ENCODE measurements around the gene CD200R1L. TPM values are rescaled to one million over a fixed set of nuclear protein-coding genes. Genes with fewer than 3 reads are reported as not detected.

Gene CD200R1L
- total RNA-seq, 1 experiment from 2014 or later, result not detected

DNA sequence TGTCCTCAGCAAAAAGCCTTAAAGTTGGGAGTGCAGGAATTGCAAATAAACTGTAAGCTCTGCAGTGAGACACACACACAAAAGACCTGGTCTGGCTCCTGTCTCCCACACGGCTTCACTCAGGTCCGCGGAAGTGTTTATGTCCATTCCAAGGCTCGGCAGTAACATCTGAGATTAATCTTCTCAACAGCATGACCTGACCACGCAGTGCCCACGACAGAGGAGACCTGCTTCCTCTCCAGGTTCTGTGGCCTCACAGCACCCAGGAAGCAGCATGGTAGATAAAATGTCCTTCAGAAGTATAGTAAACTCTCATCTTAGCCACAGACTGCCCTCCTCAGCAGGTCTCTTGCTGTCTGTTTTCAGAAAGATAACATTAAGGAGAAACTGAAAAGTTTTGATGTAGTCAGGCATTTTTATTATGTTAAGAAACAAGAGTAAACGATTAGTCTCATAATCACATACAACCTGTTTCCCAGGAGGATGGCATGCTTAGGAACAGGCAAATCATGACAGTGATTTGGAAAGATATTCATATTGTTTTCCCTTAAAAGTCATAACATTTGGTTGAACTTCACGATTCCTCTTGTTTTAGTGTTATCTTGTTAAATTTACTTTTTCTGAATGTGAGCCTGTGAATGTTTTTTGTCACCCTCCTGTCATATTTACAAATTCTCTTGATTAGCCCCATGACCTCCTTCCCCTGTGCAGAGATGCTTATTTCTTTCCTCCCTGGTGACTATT lies 34.6 kb downstream of the CD200R1L start:
- no peak for DNase-seq
- Histone ChIP-seq H3K4me3 (ENCODE audit: insufficient read depth, low read depth, low read length) (no peak overlapping the region), H3K36me3 (replicated peaks; ENCODE audit: control insufficient read depth, insufficient read depth, low read length) (no peaks in the 10 kb centered on the region), H3K27me3 (ENCODE audit: control insufficient read depth, insufficient read depth, low read length) (no peaks in the 10 kb centered on the region)

DNA sequence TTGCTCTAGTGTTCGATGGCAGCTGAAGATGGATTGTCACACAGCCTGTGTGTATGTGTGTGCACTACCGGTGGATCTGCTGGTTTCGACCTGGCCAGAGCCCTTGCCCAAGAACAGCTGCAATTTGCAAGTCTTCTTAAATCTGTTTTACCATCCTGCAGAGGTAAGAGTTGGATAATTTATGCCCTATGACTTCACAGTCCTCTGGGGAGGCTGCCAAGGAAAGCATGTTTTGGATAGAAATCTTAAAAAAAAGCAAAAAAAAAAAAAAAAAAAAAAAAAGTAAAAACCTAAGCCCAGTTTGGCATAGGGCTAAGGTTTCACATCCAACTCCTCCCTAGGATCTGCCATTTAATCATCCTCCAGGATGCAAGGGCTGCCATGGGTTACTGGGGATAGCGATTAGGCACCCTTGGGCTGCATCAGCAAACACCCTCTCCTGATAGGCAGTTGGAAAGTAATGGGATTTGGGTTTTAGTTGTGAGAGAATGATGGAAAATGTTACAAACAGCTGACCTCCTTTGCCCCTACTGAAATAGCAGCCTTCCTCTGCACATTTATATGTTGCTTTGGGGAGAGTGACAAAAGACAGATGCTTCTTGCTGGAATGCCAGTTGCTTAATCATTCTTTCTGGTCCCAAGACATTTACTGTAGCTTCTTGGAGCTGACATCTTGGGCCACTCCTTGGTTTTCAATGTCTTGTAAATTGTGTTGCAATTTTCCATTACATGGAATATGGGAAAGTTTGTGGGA lies 35.4 kb downstream of the CD200R1L start:
- Histone ChIP-seq H3K27me3 (ENCODE audit: control insufficient read depth, insufficient read depth, low read length) (no peaks in the 10 kb centered on the region), H3K36me3 (replicated peaks; ENCODE audit: control insufficient read depth, insufficient read depth, low read length) (no peaks in the 10 kb centered on the region), H3K4me3 (ENCODE audit: insufficient read depth, low read depth, low read length) (no peak overlapping the region)
- DNase-seq, result no peak

DNA sequence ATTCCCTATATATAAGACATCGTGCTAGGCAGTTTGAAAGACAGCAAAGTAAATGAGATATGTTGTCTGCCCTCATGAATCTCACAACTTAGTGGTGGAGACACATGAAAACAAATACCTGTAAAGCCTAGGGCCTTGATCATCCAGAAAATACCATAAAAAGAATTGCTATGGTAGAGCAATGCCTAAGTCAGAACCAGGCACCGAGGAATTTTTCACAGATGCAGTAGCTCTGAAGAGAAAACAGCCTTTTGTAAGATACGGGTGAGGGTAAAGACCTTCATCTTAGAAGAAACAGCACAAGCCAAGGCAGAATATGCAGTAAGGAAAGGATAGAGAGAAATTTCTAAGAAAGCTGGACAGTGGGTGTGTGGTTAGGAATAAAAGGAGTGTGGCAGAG lies 36.1 kb downstream of the CD200R1L start:
- Histone ChIP-seq H3K27me3 (ENCODE audit: control insufficient read depth, insufficient read depth, low read length) (no peaks in the 10 kb centered on the region), H3K36me3 (replicated peaks; ENCODE audit: control insufficient read depth, insufficient read depth, low read length) (no peaks in the 10 kb centered on the region), H3K4me3 (ENCODE audit: insufficient read depth, low read depth, low read length) (no peak overlapping the region)
- DNase-seq, result no peak

DNA sequence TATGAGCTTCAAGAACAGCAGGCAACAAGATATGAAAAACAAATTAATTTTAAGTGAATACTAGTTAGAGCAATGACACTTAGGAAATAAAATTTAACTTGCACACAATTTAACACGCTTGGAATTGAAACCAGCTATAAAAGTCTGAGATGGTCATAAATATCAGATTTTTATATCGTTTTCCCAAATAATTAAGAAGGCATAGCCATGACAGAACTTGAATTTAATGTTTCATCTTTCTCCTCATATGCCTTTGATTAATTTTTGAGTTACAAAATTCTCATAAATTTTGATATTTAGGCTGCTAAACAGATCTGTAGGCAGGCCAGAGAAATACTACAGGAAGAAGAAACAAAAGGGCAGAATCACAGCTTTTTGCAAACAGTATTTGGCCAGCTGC lies 38.5 kb downstream of the CD200R1L start:
- Histone ChIP-seq H3K36me3 (replicated peaks; ENCODE audit: control insufficient read depth, insufficient read depth, low read length) (no peaks in the 10 kb centered on the region), H3K4me3 (ENCODE audit: insufficient read depth, low read depth, low read length) (no peak overlapping the region), H3K27me3 (ENCODE audit: control insufficient read depth, insufficient read depth, low read length) (no peaks in the 10 kb centered on the region)
- no peak for DNase-seq

DNA sequence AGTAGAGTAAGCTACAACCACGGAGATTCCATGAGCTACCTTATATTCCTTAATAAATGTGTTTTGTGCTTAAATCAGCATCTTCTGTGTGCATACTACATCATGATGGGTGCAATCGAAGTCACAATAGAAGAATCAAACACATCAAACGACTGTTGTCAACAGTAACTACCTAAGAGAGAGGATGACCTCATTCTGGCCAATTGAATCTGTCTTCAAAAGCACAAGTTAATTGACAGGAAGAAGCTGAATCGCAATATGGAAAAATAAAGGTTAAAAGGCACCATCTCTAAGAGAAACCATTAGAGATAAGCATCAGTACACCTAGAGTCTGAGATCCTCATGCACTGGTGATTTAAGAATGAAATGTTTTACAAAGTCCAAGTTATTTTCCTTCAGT lies 39.0 kb downstream of the CD200R1L start:
- DNase-seq, result no peak
- no peak overlapping the region for H3K4me3 ChIP-seq (ENCODE audit: insufficient read depth, low read depth, low read length)
- no peaks in the 10 kb centered on the region for H3K27me3 ChIP-seq (ENCODE audit: control insufficient read depth, insufficient read depth, low read length)
- H3K36me3 ChIP-seq (replicated peaks; ENCODE audit: control insufficient read depth, insufficient read depth, low read length), result no peaks in the 10 kb centered on the region

DNA sequence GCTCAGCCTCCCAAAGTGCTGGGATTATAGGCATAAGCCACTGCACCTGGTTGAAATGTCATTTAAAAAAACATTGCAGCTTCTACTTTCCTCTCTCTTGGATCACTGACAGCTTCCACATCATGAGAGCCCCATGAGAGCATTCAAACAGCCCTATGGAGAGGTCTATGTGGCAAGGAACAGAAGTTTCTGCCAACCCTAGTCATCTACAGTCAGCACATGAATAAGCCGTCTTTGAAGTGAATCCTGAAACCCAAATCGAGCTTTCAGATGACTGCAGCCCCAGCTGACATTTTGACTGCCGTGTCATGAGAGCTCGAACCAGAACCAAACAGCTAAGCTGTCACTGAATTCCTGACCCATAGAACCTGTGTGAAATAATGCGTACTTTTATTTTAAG lies 39.8 kb downstream of the CD200R1L start:
- Histone ChIP-seq H3K36me3 (replicated peaks; ENCODE audit: control insufficient read depth, insufficient read depth, low read length) (no peaks in the 10 kb centered on the region), H3K4me3 (ENCODE audit: insufficient read depth, low read depth, low read length) (no peak overlapping the region), H3K27me3 (ENCODE audit: control insufficient read depth, insufficient read depth, low read length) (no peaks in the 10 kb centered on the region)
- no peak for DNase-seq

DNA sequence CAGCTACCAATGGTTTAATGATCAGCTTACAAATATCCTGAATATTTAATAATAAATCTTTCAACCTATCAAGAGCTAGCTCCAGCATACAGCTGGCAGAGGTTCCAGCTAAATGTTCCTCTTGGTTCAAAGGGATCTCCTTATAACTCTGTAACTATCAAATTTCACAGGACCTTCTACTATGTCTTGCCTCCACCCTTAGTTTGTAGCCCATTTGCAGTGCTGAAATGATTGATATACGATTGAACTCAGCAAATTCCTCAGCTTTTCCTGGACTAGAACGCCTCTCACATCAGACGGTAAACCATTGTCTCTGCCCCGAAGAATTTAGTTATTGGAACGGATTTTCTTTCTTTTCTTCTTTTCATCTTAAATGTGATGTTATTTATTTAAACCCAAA lies 41.5 kb downstream of the CD200R1L start:
- DNase-seq, result no peak
- H3K27me3 ChIP-seq (ENCODE audit: control insufficient read depth, insufficient read depth, low read length), result no peaks in the 10 kb centered on the region
- no peak overlapping the region for H3K4me3 ChIP-seq (ENCODE audit: insufficient read depth, low read depth, low read length)
- no peaks in the 10 kb centered on the region for H3K36me3 ChIP-seq (replicated peaks; ENCODE audit: control insufficient read depth, insufficient read depth, low read length)

DNA sequence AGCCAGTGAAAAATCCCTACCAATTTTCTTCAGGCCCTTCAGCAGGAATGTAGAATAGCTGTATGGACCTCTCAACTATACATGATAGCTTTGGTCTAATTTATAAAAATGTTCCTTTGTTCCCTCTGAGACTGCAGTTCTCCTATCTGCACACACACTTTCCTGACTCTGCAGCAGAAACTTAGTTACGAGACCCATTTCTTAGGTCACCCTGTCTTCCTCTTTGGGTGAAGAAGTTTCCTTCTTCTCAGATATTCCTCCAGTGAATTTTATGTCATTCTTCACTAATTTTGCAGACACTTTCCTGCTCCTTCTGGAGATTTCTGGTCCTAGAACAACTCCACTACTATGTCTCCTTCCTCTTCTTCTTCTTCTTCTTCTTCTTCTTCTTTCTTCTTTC lies 42.6 kb downstream of the CD200R1L start:
- H3K4me3 ChIP-seq (ENCODE audit: insufficient read depth, low read depth, low read length), result no peak overlapping the region
- no peaks in the 10 kb centered on the region for H3K36me3 ChIP-seq (replicated peaks; ENCODE audit: control insufficient read depth, insufficient read depth, low read length)
- H3K27me3 ChIP-seq (ENCODE audit: control insufficient read depth, insufficient read depth, low read length), result no peaks in the 10 kb centered on the region
- DNase-seq, result no peak

DNA sequence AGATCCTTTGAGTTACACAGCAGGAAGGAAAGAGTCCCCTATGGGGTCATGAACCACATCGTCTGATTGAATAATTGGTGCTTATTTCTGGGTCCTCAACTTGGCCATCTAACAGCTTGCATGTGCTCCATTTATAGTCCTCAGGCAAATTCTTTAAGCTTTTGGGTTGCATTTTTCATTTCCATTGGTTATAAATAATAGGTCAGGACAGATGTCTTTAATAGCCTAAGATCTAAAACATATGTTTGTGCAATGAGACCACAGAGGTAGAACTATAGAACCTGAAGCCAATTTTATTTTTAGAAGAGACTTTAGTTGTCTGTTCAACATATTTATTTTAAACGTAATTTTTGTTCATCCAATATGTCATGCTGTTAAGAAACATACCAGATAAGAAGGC lies 43.2 kb downstream of the CD200R1L start:
- Histone ChIP-seq H3K27me3 (ENCODE audit: control insufficient read depth, insufficient read depth, low read length) (no peaks in the 10 kb centered on the region), H3K36me3 (replicated peaks; ENCODE audit: control insufficient read depth, insufficient read depth, low read length) (no peaks in the 10 kb centered on the region), H3K4me3 (ENCODE audit: insufficient read depth, low read depth, low read length) (no peak overlapping the region)
- no peak for DNase-seq

DNA sequence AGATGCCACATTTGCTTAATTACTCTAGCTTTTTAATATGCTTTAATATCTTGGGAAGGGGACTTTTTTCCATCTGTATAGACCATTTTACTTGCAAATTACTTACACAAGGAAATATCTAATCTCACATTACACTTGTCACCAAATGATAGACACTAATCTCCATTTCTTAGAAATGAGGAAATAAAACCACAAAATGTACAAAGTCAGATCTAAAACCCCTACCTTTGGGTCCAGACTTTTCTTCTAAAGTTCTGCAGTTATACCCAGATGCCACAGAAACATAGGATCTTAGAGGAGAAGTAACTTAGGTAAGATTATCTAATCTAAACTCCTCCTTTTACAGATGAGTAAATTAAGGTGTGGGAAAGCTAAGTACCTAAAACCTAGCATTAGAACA lies 44.3 kb downstream of the CD200R1L start:
- no peaks in the 10 kb centered on the region for H3K36me3 ChIP-seq (replicated peaks; ENCODE audit: control insufficient read depth, insufficient read depth, low read length)
- no peaks in the 10 kb centered on the region for H3K27me3 ChIP-seq (ENCODE audit: control insufficient read depth, insufficient read depth, low read length)
- no peak for DNase-seq
- H3K4me3 ChIP-seq (ENCODE audit: insufficient read depth, low read depth, low read length), result no peak overlapping the region

DNA sequence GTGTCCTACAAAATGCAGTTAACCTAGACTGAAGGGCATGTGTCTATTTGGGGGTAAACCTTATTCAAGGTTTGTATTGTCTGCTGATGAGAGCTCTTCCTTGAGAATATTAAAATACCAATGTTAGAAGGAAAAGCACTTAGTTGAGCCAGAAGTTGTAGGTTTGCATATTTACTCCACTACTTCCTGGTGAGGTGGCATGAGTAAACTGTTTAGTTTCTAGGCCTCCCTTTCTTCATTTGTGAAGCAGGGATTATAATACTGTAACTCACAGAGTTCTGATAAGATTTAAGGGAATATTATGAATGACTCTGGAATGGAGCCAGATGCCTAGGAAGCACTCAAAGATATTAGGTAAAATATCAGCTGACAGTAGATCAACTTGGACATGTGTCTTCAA lies 46.7 kb downstream of the CD200R1L start:
- Histone ChIP-seq H3K27me3 (ENCODE audit: control insufficient read depth, insufficient read depth, low read length) (no peaks in the 10 kb centered on the region), H3K36me3 (replicated peaks; ENCODE audit: control insufficient read depth, insufficient read depth, low read length) (no peaks in the 10 kb centered on the region)
- DNase-seq, result no peak

DNA sequence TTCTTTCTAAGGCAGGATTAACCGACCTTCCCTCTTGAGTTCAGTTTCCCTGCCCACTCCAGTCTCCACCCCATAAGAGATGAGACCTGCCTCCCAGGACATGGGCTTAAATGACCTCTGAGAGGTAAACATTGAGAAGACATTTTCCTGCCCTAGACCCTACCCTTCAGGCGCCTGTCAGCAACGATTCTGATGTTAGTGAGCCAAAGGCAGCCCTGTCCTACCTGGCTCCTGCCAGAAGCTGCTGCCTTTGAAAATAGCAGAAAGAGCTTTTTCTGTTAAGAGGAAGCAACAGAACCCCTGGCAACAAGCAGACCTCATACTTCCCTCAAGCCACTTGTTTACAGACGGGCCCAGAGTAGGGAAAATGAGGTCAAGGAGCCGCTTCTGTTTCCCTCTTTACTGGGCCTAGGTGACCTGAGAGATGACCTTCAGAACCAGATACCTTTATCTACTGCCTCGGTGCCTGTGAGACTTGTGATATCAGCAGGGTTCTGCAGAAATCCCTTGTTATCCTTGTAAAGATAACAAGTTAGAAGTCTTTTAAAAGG lies 52.0 kb downstream of the CD200R1L start:
- Histone ChIP-seq H3K4me3 (ENCODE audit: insufficient read depth, low read depth, low read length) (no peak overlapping the region), H3K36me3 (replicated peaks; ENCODE audit: control insufficient read depth, insufficient read depth, low read length) (no peaks in the 10 kb centered on the region), H3K27me3 (ENCODE audit: control insufficient read depth, insufficient read depth, low read length) (no peaks in the 10 kb centered on the region)
- DNase-seq, result no peak

More for the DNA sequence above, 46.7 kb downstream of the CD200R1L start:
- no peak overlapping the region for H3K4me3 ChIP-seq (ENCODE audit: insufficient read depth, low read depth, low read length)

DNA sequence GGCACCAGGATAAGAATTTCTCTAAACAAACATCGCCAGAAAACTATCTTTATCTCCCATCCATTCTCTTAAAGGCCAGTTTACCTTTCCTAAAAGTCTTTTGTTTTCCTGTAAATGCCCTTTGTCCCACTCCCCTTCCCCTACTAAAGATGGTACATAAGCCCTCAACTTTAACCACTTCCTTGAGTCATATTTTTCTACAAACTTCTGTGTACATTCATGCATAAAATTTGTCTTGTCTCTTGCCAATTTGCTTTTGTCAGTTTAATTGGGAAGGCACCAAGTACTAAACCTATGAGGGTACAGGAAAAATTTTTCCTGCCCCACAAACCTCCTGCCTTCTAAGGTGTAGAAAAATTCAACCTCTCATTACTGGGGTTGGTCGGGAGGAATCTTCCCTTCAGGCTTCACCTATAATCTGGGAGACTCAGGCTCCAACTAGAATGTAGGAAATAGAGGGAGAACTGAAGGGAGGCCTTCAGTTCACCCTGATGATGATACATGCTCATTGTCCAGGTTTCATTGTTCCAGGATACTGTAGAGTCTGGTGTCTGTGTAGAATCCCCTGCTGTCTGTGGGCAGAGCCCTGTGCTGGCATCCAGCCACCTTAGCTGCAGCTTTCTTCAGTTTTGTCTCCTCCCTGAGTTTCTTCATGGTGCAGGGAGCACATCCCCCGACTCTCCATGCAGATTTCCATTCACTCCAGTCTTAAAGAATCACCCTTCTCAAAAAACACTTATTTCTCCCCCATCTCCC lies 53.2 kb downstream of the CD200R1L start:
- DNase-seq, result no peak
- H3K4me3 ChIP-seq (ENCODE audit: insufficient read depth, low read depth, low read length), result no peak overlapping the region
- H3K27me3 ChIP-seq (ENCODE audit: control insufficient read depth, insufficient read depth, low read length), result no peaks in the 10 kb centered on the region

DNA sequence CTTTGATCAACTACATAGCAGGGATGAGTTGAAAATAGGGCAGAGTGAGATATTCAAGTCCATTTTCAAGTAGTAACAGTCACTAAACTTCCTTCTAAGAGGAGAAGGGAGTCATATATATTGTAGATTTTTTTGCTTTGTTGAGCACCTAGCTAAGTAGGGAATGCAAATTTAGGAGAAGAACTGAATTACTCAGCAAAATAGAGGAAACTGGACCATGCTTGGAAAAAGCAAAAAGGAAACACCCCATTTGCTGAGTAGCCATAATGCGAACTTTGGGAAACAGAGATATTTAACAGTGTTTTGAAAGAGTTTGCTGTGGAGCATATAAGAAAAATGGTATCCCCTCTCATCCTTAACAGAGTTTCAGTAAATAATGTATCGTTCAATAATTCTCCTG lies 54.9 kb downstream of the CD200R1L start:
- Histone ChIP-seq H3K27me3 (ENCODE audit: control insufficient read depth, insufficient read depth, low read length) (no peaks in the 10 kb centered on the region), H3K36me3 (replicated peaks; ENCODE audit: control insufficient read depth, insufficient read depth, low read length) (no peaks in the 10 kb centered on the region), H3K4me3 (ENCODE audit: insufficient read depth, low read depth, low read length) (no peak overlapping the region)
- no peak for DNase-seq

More for the DNA sequence above, 53.2 kb downstream of the CD200R1L start:
- H3K36me3 ChIP-seq (replicated peaks; ENCODE audit: control insufficient read depth, insufficient read depth, low read length), result no peaks in the 10 kb centered on the region

Measured in H7 (cell line).